ENCODE data around the gene CHD3. TPM values are rescaled to one million over a fixed set of nuclear protein-coding genes. Genes with fewer than 3 reads are reported as not detected.

Gene CHD3
- total RNA-seq, 1 donor from 2014 or later: 5.7 TPM

- DNase-seq (ENCODE audit: low spot score): no peak
- ATAC-seq: no peak
Observed at GRCh38 chr17:7893187-7893880, 4.7 kb downstream of the CHD3 start.

GRCh38 chr17:7894226-7894625, 5.6 kb downstream of the CHD3 start:
- ATAC-seq (no peak), DNase-seq (ENCODE audit: low spot score) (no peak)

GRCh38 chr17:7894866-7895265, 6.3 kb downstream of the CHD3 start:
- DNase-seq (ENCODE audit: low spot score): no peak
- ATAC-seq: no peak

GRCh38 chr17:7897090-7897489, 8.5 kb downstream of the CHD3 start:
- ATAC-seq (no peak), DNase-seq (ENCODE audit: low spot score) (no peak)

GRCh38 chr17:7897773-7898172, 9.2 kb downstream of the CHD3 start:
- DNase-seq (ENCODE audit: low spot score) (no peak), ATAC-seq (peak; percentile 98)

- DNase-seq (ENCODE audit: low spot score) (no peak), ATAC-seq (no peak)
Observed at GRCh38 chr17:7903154-7904103, 14.8 kb downstream of the CHD3 start.

GRCh38 chr17:7909089-7909488, 20.5 kb downstream of the CHD3 start:
- no peak for DNase-seq (ENCODE audit: low spot score)
- ATAC-seq: no peak

- no peak for DNase-seq (ENCODE audit: low spot score)
- no peak for ATAC-seq
Observed at GRCh38 chr17:7910281-7910680, 21.7 kb downstream of the CHD3 start.

GRCh38 chr17:7910711-7911110, 22.1 kb downstream of the CHD3 start:
- ATAC-seq: no peak
- no peak for DNase-seq (ENCODE audit: low spot score)

- ATAC-seq (no peak), DNase-seq (ENCODE audit: low spot score) (no peak)
Observed at GRCh38 chr17:7911116-7911515, 22.5 kb downstream of the CHD3 start.

- DNase-seq (ENCODE audit: low spot score) (no peak), ATAC-seq (peak; percentile 66)
Observed at GRCh38 chr17:7912927-7913524, 24.4 kb downstream of the CHD3 start.

- no peak for ATAC-seq
- no peak for DNase-seq (ENCODE audit: low spot score)
Observed at GRCh38 chr17:7915179-7915610, 26.6 kb downstream of the CHD3 start.

GRCh38 chr17:7915611-7916384, 27.2 kb downstream of the CHD3 start, which contains the start of gene RNF227:
Gene RNF227, minus strand, starts transcription at chr17:7916289. Its CDS starts 94 bp downstream, at chr17:7916195.
- DNase-seq (ENCODE audit: low spot score): peak; percentile 84
- peak; percentile 88 for ATAC-seq

- ATAC-seq (no peak), DNase-seq (ENCODE audit: low spot score) (no peak)
Observed at GRCh38 chr17:7916385-7916682, 27.7 kb downstream of the CHD3 start.

- DNase-seq (ENCODE audit: low spot score) (no peak), ATAC-seq (no peak)
Observed at GRCh38 chr17:7916808-7917207, 28.2 kb downstream of the CHD3 start.

- ATAC-seq (no peak), DNase-seq (ENCODE audit: low spot score) (no peak)
Observed at GRCh38 chr17:7922269-7922844, 33.8 kb downstream of the CHD3 start.

- ATAC-seq (peak; percentile 89), DNase-seq (ENCODE audit: low spot score) (peak; percentile 70)
Observed at GRCh38 chr17:7922845-7923628, 34.4 kb downstream of the CHD3 start.

GRCh38 chr17:7927596-7927995, 39.0 kb downstream of the CHD3 start:
- no peak for ATAC-seq

GRCh38 chr17:7929158-7930023, 40.8 kb downstream of the CHD3 start, which contains the start of gene KCNAB3:
Gene KCNAB3, minus strand, starts transcription at chr17:7929856. Its CDS starts 421 bp downstream, at chr17:7929435.
- ATAC-seq (no peak), DNase-seq (ENCODE audit: low spot score) (no peak)

More at GRCh38 chr17:7927596-7927995, 39.0 kb downstream of the CHD3 start:
- DNase-seq (ENCODE audit: low spot score): no peak

Data from left lobe of liver (tissue), 2 donors.